ENCODE results near the gene GINM1. TPM values are rescaled to one million over a fixed set of nuclear protein-coding genes. Genes with fewer than 3 reads are reported as not detected.

Gene GINM1
- total and polyA plus RNA-seq, 3 donors from 2014 or later = 47.5 to 80.3 (median 58.7) TPM

DNA sequence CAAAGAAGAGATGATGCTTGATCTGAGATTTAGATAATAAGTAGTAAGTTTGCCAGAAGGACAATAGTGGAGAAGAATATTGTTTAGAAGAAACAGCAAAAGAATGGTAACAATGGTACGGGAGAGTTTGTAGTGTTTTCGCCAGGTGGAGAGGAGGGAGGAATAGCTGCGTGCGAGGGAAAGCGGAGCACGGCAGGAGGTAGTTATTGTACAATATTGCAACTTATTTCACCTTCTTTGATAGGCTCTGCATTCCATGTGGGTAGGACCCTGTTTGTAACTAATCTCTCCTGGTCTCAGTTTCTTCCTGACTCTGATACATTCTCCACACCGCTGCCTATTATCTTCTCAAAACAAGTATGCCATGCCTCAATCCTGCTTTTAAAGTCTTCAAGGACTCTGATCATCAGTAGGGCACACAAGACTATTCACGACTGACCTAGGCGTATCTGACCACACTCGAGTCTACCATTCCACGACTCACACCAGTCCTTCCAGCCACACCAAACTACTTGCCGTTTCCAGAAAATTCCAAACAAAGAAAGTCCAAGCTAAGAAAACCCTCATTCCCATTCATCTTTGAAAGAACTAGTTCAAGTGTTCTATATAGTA is 21.4 kb upstream of the GINM1 start:
- no peak for DNase-seq
- Histone ChIP-seq H3K4me1 (peaks cover 19% of the 10 kb centered on the region), H3K9me3 (no peaks in the 10 kb centered on the region), H3K36me3 (ENCODE audit: low read depth, missing control alignments) (no peaks in the 10 kb centered on the region), H3K27me3 (no peaks in the 10 kb centered on the region), H3K27ac (peak overlapping the region; percentile 84 to 95), H3K4me3 (peak overlapping the region; percentile 75 to 97)
- TF ChIP-seq POLR2A (IDR thresholded peaks at IDR 0.05) = no peak
- TF ChIP-seq, protein P1, sequence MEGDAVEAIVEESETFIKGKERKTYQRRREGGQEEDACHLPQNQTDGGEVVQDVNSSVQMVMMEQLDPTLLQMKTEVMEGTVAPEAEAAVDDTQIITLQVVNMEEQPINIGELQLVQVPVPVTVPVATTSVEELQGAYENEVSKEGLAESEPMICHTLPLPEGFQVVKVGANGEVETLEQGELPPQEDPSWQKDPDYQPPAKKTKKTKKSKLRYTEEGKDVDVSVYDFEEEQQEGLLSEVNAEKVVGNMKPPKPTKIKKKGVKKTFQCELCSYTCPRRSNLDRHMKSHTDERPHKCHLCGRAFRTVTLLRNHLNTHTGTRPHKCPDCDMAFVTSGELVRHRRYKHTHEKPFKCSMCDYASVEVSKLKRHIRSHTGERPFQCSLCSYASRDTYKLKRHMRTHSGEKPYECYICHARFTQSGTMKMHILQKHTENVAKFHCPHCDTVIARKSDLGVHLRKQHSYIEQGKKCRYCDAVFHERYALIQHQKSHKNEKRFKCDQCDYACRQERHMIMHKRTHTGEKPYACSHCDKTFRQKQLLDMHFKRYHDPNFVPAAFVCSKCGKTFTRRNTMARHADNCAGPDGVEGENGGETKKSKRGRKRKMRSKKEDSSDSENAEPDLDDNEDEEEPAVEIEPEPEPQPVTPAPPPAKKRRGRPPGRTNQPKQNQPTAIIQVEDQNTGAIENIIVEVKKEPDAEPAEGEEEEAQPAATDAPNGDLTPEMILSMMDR (IDR thresholded peaks at IDR 0.05) = no peak
- WGBS, 2 donors = 10 to 14% methylated on average over 12 of the region's 12 CpGs
- intact Hi-C loops (cut with DNase I; ENCODE audit: low total_unique reads) = no loop called here

GRCh38 chr6:149545258-149545753 is 20.9 kb upstream of the GINM1 start:
- no peaks in the 10 kb centered on the region for H3K9me3 ChIP-seq
- DNase-seq = peak; percentile 55
- TF ChIP-seq, protein P1 (IDR thresholded peaks at IDR 0.05) = peak in 2 of 3 experiments; percentile 3 to 19
- TF ChIP-seq POLR2A (IDR thresholded peaks at IDR 0.05) = no peak
- H3K36me3 ChIP-seq (ENCODE audit: low read depth, missing control alignments) = no peaks in the 10 kb centered on the region
- peak overlapping the region; percentile 75 to 97 for H3K4me3 ChIP-seq
- peaks cover 19% of the 10 kb centered on the region for H3K4me1 ChIP-seq
- H3K27ac ChIP-seq = peak overlapping the region; percentile 84 to 95
- intact Hi-C loops (cut with DNase I; ENCODE audit: low total_unique reads) = no loop called here
- 0 to 1% methylated on average over 13 to 16 of the region's 16 CpGs for WGBS, 2 donors
- no peaks in the 10 kb centered on the region for H3K27me3 ChIP-seq

GRCh38 chr6:149545754-149546471 is 20.3 kb upstream of the GINM1 start, which contains the start of gene PPIL4:
PPIL4 (minus strand) TSS chr6:149546043; CDS start chr6:149546005, 38 bp downstream.
- H3K36me3 ChIP-seq (ENCODE audit: low read depth, missing control alignments) = no peaks in the 10 kb centered on the region
- H3K27me3 ChIP-seq = no peaks in the 10 kb centered on the region
- WGBS, 2 donors = 0 to 1% methylated on average over 36 to 71 of the region's 71 CpGs
- intact Hi-C loops (cut with DNase I; ENCODE audit: low total_unique reads) = no loop called here
- H3K9me3 ChIP-seq = no peaks in the 10 kb centered on the region
- H3K4me3 ChIP-seq = peak within 1 kb of the TSS; percentile 75 to 97
- TF ChIP-seq POLR2A (IDR thresholded peaks at IDR 0.05) = no peak
- TF ChIP-seq, protein P1 (IDR thresholded peaks at IDR 0.05) = peak; percentile 94 to 96 (median 96)
- H3K27ac ChIP-seq = peak within 1 kb of the TSS; percentile 84 to 95
- DNase-seq = peak; percentile 95
- peaks cover 19% of the 10 kb centered on the region for H3K4me1 ChIP-seq

DNA sequence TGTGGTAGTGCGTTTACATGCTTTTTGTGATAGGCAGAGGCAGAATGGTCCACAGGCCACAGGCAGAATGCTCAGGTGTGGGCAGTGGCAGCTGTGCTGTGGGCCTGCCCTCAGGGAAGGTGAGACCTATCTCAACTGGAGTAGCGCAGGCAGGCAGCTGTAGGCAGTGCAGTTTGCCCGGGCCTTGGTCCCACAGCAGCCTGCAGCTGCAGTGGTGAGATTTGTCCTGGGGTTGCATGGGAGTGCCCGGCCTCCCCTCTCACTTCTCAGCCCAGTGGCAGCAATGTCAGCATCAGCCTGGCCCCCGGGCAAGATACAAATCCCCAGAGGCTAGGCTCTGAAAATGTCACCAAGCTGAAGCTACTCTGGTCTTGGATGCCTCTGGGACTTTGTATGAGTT is 14.3 kb upstream of the GINM1 start:
- Histone ChIP-seq H3K4me1 (no peaks in the 10 kb centered on the region), H3K27me3 (no peaks in the 10 kb centered on the region), H3K9me3 (no peaks in the 10 kb centered on the region), H3K27ac (no peak overlapping the region), H3K36me3 (ENCODE audit: low read depth, missing control alignments) (no peaks in the 10 kb centered on the region), H3K4me3 (no peak overlapping the region)
- intact Hi-C loops (cut with DNase I; ENCODE audit: low total_unique reads) = no loop called here
- no peak for DNase-seq
- WGBS, 2 donors = 79% methylated on average over 5 of the region's 5 CpGs; no CpG with 5 or more reads in 1 of the 2 donors
- TF ChIP-seq, protein P1 (IDR thresholded peaks at IDR 0.05) = no peak
- TF ChIP-seq POLR2A (IDR thresholded peaks at IDR 0.05) = no peak

Data from testis (tissue), 3 donors.